ENCODE results near the gene CNTNAP2.

DNA sequence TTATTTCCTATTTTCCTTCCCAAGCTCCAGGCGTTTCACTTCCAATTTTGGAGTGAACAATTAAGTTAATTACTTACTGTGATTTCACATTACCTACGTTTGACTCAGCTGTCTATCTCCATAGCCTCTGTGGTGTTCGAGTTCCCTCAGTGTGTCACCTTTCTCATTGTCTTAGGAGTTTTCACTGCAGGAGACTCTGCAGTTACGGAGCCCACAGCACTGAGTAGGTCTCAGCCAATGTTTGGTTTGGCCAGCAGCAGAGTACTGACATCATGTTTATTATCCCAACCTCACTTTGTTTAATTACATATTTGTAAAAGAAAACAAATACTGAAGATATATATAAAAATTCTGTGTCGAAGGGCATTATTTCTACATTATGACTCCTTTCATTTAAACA lies 1123.9 kb downstream of the CNTNAP2 start:
- no peak for TF ChIP-seq EZH2phosphoT487 (IDR thresholded peaks at IDR 0.05; ENCODE audit: insufficient read depth, low read depth)
- no peak for TF ChIP-seq EZH2 (IDR thresholded peaks at IDR 0.05; ENCODE audit: insufficient read depth, poor library complexity, severe bottlenecking)

Data from GM23248 (cell line).